ENCODE measurements around the gene FKRP. TPM values are rescaled to one million over a fixed set of nuclear protein-coding genes. Genes with fewer than 3 reads are reported as not detected.

FKRP gene
- total RNA-seq, 1 experiment from 2014 or later, result 19.4 TPM

DNA sequence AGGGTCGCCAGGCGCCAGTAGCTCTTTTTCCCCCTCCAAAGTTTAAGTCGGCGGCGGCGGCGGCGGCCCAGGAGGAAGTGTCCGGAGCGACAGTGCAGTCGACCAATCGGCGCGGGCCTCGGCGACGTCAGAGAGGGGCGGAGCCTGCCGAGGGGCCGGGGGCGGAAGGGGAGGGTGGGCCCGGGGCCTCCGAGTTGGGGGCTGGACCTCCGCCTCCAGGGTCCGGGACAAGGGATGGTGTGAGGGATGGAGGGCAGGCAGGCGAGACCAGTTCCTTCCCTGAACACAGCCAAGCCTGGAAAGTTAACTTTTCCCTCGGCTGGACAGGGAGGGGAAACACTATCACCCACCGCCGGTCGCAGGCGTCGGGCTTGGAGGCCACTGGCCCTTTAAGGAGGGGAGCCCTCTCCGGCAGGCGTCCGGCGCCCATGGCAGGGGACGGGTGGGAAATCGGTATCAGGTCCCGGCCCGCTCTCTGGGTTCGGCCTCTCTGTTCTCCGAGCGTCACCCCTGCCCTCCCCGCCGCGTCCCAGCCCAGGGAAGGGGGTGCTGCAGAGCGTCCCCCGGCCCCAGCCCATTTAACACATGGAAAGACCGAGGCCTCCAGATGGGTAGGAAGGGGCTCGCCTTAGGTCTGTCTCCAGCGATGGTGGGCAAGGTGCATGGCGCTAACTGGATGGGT is 28.7 kb upstream of the FKRP start, which contains the start of gene PRKD2 (continued):
- TF ChIP-seq, protein P1, sequence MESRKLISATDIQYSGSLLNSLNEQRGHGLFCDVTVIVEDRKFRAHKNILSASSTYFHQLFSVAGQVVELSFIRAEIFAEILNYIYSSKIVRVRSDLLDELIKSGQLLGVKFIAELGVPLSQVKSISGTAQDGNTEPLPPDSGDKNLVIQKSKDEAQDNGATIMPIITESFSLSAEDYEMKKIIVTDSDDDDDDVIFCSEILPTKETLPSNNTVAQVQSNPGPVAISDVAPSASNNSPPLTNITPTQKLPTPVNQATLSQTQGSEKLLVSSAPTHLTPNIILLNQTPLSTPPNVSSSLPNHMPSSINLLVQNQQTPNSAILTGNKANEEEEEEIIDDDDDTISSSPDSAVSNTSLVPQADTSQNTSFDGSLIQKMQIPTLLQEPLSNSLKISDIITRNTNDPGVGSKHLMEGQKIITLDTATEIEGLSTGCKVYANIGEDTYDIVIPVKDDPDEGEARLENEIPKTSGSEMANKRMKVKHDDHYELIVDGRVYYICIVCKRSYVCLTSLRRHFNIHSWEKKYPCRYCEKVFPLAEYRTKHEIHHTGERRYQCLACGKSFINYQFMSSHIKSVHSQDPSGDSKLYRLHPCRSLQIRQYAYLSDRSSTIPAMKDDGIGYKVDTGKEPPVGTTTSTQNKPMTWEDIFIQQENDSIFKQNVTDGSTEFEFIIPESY (IDR thresholded peaks at IDR 0.05; ENCODE audit: extremely low read depth, insufficient replicate concordance, low read length), result no peak
- TF ChIP-seq SP1 (IDR thresholded peaks at IDR 0.05; ENCODE audit: low read depth), result peak; percentile 71
- TF ChIP-seq FOSL1 (IDR thresholded peaks at IDR 0.05; ENCODE audit: low read depth), result no peak
- no peak for TF ChIP-seq RAD21 (IDR thresholded peaks at IDR 0.05; ENCODE audit: low read depth)
- TF ChIP-seq JUND (IDR thresholded peaks at IDR 0.05), result no peak
- no peak for TF ChIP-seq SRF (IDR thresholded peaks at IDR 0.05; ENCODE audit: low read depth)
- no peak for TF ChIP-seq EZH2phosphoT487 (IDR thresholded peaks at IDR 0.05; ENCODE audit: borderline replicate concordance)

DNA sequence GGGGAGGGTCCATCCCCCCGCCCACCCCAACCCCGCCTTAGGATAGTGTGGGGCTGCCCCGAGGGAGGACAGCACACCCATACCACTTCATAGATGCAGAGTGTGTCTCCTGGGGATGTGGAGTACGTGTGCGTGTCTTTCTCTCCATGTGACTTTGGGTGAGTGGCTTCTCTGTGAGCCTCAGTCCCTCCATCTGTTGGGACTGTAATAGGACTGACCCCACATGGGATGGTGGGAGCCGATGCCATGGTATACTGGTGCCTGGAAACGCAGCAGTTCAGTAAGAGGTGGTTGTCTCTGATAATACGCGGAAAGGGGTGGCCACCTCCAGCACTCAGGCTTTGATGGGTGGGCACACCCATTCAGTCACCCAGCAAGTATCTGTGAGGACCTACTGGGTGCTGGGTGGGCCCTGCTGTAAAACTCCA is 28.1 kb upstream of the FKRP start:
- ATAC-seq (peak; percentile 1; the same call in 1 of the 2 replicates), DNase-seq (ENCODE audit: low read depth, low spot score) (no peak)
- H3K4me3 ChIP-seq (replicated peaks in 1 of 2; ENCODE audit: low read depth in 1 of 2, low read length in 2 of 2), result peak overlapping the region; percentile 82 to 90
- CTCF ChIA-PET, result interaction anchor here (0.5 to 1.9 kb wide), 5 partner anchors 10 to 112 kb away, joined by 3 to 5 read pairs (median 3); no protein-coding TSS in a partner anchor
- H3K36me3 ChIP-seq (ENCODE audit: control insufficient read depth in 1 of 2, insufficient read depth in 2 of 2, low read length in 2 of 2), result peaks cover 8 to 28% of the 10 kb centered on the region in 2 experiments; a peak in 3 of 4 replicates
- H3K4me2 ChIP-seq (ENCODE audit: low read length), result peak overlapping the region; percentile 92
- no TSS peak for BruUV-seq (replicated peaks)
- peaks cover 24% of the 10 kb centered on the region for H3K79me2 ChIP-seq (ENCODE audit: insufficient read depth, low read length)
- no peaks in the 10 kb centered on the region for H3K9me3 ChIP-seq (ENCODE audit: control insufficient read depth in 1 of 2, insufficient read depth in 1 of 2, low read depth in 1 of 2, low read length in 2 of 2)
- peak overlapping the region; percentile 68 for H3K27ac ChIP-seq (ENCODE audit: low read depth, low read length)
- peaks cover 10 to 36% of the 10 kb centered on the region in 2 experiments; a peak in 3 of 4 replicates for H3K4me1 ChIP-seq (ENCODE audit: control insufficient read depth in 1 of 2, insufficient read depth in 2 of 2, low read length in 2 of 2)
- H4K20me1 ChIP-seq (ENCODE audit: insufficient read depth), result no peaks in the 10 kb centered on the region
- POLR2A ChIA-PET, result interaction anchor here (1.0 kb wide), 1 partner anchor 27 kb away, joined by 4 read pairs; no protein-coding TSS in a partner anchor
- RAD21 ChIA-PET (ENCODE audit: low non-redundant PET in 1 of 2, low total read pairs in 2 of 2, uncharacterized antibody in 2 of 2, unreplicated experiment in 2 of 2), result no interaction called here
- H3K27me3 ChIP-seq (ENCODE audit: insufficient read depth, low read length), result no peaks in the 10 kb centered on the region
- H2AFZ ChIP-seq (ENCODE audit: low read depth, low read length, poor library complexity, severe bottlenecking), result no peak overlapping the region
- H3K9ac ChIP-seq (ENCODE audit: low read length), result peak overlapping the region; percentile 84
- no peak for TF ChIP-seq RAD21 (IDR thresholded peaks at IDR 0.05; ENCODE audit: low read depth)
- TF ChIP-seq, protein P1 (IDR thresholded peaks at IDR 0.05; ENCODE audit: extremely low read depth, insufficient replicate concordance, low read length), result no peak
- no peak for TF ChIP-seq ZNF274 (IDR thresholded peaks at IDR 0.05; ENCODE audit: low read depth, low read length)
- no peak for TF ChIP-seq YY1 (IDR thresholded peaks at IDR 0.05; ENCODE audit: extremely low read depth, insufficient replicate concordance, low read depth, low read length)
- TF ChIP-seq SRF (IDR thresholded peaks at IDR 0.05; ENCODE audit: low read depth), result no peak
- TF ChIP-seq CBX3 (IDR thresholded peaks at IDR 0.05; ENCODE audit: low read depth), result no peak
- intact Hi-C loops (cut with micrococcal nuclease), result no loop called here
- H3K9me2 ChIP-seq (ENCODE audit: insufficient read depth), result no peaks in the 10 kb centered on the region
